Aortic smooth muscle cell (primary cell): ENCODE measurements around the gene TRUB2. TPM values are rescaled to one million over a fixed set of nuclear protein-coding genes. Genes with fewer than 3 reads are reported as not detected.

Source experiments
- total RNA-seq: library from RNA; depleted of rRNA; stranded (reverse); fragments of >200 nt; gene quantifications from 2 replicates; pipeline ENCODE4 v1.2.3, GENCODE V29; 2014

TRUB2 gene, protein sequence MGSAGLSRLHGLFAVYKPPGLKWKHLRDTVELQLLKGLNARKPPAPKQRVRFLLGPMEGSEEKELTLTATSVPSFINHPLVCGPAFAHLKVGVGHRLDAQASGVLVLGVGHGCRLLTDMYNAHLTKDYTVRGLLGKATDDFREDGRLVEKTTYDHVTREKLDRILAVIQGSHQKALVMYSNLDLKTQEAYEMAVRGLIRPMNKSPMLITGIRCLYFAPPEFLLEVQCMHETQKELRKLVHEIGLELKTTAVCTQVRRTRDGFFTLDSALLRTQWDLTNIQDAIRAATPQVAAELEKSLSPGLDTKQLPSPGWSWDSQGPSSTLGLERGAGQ
- total RNA-seq: 20.2 and 22.5 TPM in 2 replicates

DNA sequence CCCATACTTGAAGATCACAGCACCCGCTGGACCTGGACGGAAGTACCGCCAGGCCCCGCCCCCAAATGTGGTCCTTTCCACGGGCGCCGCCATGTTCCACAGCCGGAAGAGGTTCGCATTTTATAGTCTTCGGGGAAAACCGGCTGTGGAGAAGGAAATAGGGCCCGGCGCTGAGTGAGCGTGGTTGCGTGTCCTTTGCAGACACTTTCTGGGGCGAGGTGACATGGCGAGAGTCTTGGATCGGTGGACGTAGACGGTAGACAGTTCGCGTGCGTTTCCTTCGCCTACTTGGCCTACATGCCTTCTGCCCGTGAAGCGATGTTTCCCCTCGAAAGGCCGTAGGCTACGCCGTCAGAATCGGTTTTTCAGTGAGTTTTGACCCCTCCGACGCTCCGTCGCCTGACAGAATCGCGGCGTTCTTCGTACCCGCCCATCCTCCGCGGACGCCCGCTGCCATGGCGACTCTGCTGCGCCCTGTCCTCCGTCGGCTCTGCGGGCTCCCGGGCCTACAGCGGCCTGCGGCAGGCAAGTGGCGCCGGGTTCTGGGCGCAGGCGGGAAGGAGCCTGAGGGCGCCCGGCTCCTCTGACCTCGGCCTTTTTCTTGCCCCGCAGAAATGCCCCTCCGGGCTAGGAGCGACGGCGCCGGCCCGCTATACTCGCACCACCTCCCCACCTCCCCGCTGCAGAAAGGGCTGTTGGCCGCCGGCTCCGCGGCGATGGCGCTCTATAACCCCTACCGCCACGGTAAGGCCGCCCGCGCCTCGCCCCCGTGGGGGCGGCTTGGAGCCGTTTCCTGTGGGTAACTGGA is at the start of gene TRUB2, which contains the start of gene COQ4:
Gene TRUB2, minus strand, starts transcription at position 44 of the 808 bp plus-strand sequence. Its CDS starts 39 bp downstream, at position 5.
Gene COQ4, plus strand, starts transcription at position 436 of the 808 bp plus-strand sequence. Its CDS starts 20 bp downstream, at position 456.

DNA sequence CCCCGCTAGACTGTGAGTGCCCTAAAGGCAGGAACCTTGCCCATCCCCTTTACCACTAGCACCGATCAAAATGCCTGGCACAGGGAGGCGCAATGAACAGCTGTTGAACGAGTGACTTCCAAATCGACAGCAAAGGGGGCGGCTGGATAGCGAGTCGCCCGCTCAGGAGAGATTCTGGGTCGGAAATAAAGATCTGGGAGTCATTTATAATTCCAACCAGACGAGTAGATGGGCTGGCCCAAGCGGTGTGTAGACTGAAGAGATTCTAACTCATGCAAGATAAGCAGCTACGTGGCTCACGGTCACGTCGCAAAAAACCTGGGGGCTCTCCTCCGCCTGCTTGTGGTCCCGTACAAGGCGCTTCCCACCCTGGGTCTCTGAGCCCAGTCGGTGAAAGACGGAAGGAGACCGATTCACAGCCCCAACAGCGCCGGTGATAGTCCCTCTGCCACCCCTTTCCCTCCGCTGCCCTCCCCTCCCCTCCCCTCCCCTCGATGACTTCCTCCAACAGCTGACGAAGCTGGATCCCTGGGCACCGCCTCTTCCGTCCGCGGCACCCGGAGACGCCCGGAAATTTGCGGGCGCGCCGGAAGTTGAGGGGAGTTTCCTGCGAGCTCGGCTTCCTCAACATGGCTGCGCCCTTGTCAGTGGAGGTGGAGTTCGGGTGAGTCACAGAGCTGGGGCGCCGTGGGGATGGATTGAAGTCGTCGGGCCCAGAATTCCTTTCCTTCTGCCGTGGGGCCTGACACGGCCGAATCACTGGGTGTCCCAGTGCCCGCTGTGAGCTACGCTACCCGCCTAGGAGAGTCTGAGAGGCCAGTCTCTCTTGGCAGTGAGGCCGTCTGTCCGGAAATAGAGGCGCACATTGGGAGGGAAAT is 48.7 kb upstream of the TRUB2 start, which contains the start of gene URM1:
Gene URM1, plus strand, starts transcription at position 623 of the 878 bp plus-strand sequence. Its CDS starts 7 bp downstream, at position 630.

DNA sequence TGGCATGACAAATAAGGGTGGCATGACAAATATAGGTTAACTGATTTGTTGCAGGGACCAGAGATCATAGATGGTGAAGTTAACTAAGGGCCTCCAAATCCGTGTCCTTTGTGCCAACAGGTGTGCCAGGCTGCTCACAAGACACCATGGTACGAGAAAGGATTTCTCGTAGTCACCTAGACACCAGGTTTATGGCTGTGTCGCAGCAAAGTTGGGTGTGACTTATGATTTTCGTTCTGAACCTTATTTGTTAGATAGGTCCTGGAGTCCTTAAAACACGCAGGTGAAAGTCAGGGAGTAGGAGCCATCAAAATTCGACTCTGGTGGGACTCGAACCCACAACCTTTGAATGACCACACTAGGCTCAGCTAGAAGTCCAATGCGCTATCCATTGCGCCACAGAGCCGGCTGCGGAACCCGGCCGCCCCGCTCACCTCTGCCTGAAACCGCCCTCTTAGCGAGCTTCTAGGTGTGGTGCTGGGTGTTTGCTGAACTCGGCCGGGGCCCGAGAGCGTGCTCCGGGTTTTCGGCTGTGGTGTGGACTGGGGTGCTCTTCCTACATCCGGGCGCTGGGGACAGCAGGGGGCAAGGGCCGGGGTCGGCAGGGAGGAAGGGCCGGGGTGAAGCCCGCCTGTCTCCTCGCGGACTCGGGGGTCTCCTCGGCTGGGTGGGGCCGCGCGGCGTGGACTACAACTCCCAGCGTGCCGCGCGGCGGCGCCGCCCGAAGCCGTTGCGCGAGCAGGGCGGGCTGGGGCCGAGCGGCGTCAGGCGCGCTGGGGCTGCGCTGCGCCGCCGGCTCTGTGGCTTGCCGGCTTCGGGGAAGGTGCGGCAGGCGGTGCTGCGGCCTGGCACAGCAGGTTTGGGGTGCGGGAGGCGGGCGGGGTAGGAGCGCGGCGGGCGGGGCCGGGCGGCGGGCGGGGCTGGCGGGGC is 17.8 kb upstream of the TRUB2 start, which contains the start of gene SLC27A4:
Gene SLC27A4, plus strand, starts transcription at position 767 of the 930 bp plus-strand sequence. CDS start 2,606 bp downstream, outside the sequence.

DNA sequence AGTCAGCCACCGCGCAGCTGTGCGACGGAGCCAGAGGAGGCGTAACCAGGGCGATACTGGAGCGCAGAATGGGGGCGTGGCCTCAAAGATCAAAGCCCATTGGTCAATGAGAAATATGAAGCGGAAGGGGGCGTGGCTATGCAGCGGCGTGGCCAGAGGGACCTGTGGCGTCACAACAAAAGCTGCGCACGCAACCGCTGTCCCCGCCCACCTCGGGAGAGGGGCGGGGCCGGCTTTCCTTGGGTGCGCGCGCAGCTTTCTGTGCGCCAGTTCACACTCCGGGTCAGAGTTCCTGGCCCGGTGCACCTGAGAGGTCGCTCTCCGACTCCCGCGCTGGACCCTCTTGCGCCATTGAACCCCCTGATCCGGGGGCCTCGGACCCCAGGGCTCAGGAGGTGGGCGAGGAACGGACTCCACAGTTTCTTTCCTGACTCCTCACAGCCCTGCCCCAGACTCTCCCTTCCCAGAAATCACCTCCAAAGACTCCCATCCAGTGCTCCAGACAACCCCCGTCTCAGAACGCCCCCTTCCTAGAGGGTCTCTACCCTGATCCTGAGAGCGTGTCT is 46.2 kb downstream of the TRUB2 start, which contains the start of gene SWI5:
Gene SWI5, plus strand, starts transcription at position 269 of the 566 bp plus-strand sequence.

DNA sequence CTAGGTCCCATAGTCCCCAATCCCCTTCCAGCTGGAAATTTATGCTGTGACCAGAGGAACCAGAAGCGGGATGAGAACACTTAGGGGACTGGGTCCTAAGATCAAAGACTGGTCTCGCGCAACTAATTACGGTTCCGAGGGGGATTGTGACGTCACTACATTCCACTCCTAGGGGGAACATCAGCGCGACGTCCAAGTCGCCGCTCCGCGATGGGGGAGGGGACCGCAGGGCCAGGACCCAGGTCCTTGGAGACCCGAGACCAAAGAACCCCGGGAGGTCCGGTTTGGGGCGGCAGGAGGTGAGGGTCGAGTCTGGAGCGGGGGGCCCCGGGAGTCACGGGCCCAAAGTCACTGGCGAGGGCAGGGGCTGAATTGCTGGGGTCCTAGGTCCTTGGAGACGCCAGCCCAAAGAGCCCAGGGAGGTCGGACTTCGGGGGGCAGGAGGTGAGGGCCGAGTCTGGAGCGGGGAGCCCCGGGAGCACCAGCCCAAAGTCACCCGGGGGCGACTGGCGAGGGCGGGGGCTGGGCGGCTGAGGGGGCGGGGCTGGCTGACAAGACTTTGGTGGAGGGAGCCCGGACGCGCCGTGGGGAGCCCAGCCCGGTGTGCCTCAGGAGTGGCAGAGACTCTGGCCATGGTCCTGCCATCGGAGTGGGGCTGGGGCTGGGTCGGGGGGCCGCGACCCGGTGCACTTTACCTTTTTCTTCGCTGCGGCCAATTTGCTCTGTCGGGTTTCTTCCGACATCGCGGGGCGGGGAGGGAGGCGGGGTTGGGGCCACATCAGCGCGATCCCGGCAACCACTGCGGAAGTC is 46.8 kb downstream of the TRUB2 start, which contains the start of gene GOLGA2:
Gene GOLGA2, minus strand, starts transcription at position 810 of the 810 bp plus-strand sequence. Its CDS starts 31 bp downstream, at position 779.

Other genes with a start within 250 kb of the TRUB2 start
- 66.3 and 76.8 TPM in 2 replicates for gene PTGES2, start 194.7 kb downstream of the TRUB2 start, total RNA-seq
- not detected in 2 replicates for gene LCN2, start 173.0 kb downstream of the TRUB2 start, total RNA-seq
- gene BBLN, start 162.2 kb downstream of the TRUB2 start, total RNA-seq: 39.2 and 45.1 TPM in 2 replicates
- 18.4 and 31.7 TPM in 2 replicates for gene CIZ1, start 130.9 kb downstream of the TRUB2 start, total RNA-seq
- 1.1 and 3.0 TPM in 2 replicates for gene DNM1, start 119.1 kb downstream of the TRUB2 start, total RNA-seq
- gene GOLGA2, start 46.4 kb downstream of the TRUB2 start, total RNA-seq: 175 and 190 TPM in 2 replicates
- gene SWI5, start 46.2 kb downstream of the TRUB2 start, total RNA-seq: 43.5 and 48.9 TPM in 2 replicates
- gene COQ4, start 392 bp upstream of the TRUB2 start, total RNA-seq: 20.6 and 22.8 TPM in 2 replicates
- gene SLC27A4, start 18.1 kb upstream of the TRUB2 start, total RNA-seq: 18.6 and 21.1 TPM in 2 replicates
- gene URM1, start 48.9 kb upstream of the TRUB2 start, total RNA-seq: 32.2 and 40.7 TPM in 2 replicates
- gene CERCAM, start 98.4 kb upstream of the TRUB2 start, total RNA-seq: 67.5 and 84.1 TPM in 2 replicates
- gene ODF2, start 133.6 kb upstream of the TRUB2 start, total RNA-seq: 38.3 and 52.2 TPM in 2 replicates
- 21.6 and 27.0 TPM in 2 replicates for gene GLE1, start 182.3 kb upstream of the TRUB2 start, total RNA-seq
- 514 and 596 TPM in 2 replicates for gene SPTAN1, start 230.1 kb upstream of the TRUB2 start, total RNA-seq